HG02884 (cell line): ENCODE results near the gene UBALD2.
"Not testable (repeated sequence)": the region's sequence is repeated elsewhere in the genome, so short reads cannot be mapped to it uniquely, and the experiment has no call there.

Source experiments
- ATAC-seq: cut with Tn5 transposase; IDR thresholded peaks from one replicate; pipeline ENCODE4 v1.9.1; 2021; ENCODE audit warnings: mild to moderate bottlenecking, moderate library complexity; ENCODE audit not compliant: unreplicated experiment

UBALD2 gene

DNA sequence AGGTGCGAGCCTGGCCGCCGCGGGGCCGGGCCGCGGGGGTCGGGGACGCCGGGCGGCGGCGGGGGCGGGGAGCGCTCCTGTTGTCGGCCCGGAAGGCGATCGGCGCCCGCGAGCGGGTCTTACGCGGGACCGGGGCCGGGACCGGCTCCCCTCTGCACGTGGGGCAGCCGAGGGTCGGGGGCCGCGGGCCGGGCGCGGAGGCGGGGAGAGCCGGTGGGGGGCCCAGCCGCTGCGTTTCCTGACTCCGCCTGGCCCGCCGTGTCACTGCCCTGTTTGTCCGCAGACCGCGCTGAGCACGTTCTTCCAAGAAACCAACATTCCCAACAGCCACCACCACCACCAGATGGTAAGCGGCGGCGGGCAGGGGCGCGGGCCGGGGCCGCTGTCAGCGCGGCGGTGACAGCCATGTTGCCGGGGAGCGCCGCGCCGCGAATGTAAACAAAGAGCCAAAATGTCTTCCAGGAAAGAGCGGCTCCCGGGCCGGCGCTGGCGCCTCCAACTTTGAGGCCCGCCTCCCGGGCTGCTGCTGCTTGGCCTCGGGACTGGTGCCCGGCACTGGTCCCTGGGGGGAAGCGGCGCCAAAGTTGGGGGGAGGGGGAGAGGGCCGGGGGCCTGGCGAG is 586 bp downstream of the UBALD2 start:
- no peak for ATAC-seq

GRCh38 chr17:76266244-76266938 is 1.2 kb downstream of the UBALD2 start:
- ATAC-seq, result no peak

GRCh38 chr17:76267051-76267576 is 2.0 kb downstream of the UBALD2 start:
- no peak for ATAC-seq

DNA sequence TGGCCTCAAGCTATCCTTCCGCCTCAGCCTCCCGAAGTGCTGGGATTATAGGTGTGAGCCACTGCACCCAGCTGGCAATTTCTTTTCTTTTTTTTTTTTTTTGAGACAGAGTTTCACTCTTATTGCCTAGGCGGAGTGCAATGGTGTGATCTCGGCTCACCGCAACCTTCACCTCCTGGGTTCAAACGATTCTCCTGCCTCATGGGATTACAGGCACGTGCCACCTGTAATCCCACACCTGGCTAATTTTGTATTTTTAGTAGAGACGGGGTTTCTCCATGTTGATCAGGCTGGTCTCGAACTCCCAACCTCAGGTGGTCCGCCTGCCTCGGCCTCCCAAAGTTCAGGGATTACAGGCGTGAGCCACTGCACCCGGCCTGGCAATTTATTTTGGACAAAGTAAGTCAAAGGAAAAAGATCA is 2.4 kb downstream of the UBALD2 start:
- not testable (repeated sequence) for ATAC-seq

- ATAC-seq, result no peak
Observed at GRCh38 chr17:76268015-76268749, 3.0 kb downstream of the UBALD2 start.

GRCh38 chr17:76268991-76269981 is 4.1 kb downstream of the UBALD2 start:
- ATAC-seq, result no peak

GRCh38 chr17:76270127-76270592 is 5.0 kb downstream of the UBALD2 start:
- ATAC-seq, result no peak

DNA sequence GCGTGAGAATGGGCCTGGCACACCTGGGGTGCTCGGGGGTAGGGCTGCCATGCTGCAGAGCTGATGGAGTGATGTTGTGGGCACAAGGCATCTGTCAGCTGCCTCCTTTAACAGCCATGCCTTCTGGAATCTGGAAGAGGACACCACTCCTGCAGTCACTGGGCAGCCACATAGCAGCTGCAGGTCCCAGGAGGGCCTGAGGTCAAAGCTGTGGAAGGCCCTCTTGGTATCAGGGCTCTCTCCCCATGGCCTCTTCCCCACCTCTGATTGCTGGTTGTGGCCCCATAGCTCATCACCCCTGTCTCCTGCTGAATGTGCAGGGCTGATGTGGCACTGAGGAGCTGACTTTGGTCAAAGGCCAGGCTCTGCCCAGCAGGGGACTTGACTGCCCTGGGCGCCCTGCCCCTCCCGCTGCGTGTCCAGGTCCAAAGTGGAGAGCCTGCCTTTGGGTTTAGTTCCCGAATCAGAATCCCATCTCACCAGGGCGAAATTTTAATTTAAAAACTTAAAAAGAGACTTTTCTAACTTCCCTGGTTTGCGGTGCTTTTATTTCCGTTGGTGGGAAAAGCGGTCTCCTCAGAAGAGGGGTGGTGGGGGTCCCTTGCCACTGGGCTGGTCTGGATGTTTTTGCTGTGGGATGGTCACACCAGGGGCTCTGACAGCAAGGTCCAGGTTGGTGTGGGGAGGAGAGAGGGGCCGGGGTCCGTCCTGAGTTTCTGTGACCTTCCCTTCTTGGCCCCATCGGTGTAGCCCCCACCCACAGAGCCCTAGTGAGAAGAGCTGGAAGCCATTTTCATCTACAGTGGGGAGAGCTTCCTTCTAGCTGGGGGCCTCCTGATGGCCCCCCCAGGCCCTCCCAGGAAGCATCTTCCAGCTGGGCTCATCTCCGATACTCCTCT is 5.9 kb downstream of the UBALD2 start:
- no peak for ATAC-seq

GRCh38 chr17:76271669-76272540 is 6.8 kb downstream of the UBALD2 start:
- peak; percentile 52 for ATAC-seq

GRCh38 chr17:76272541-76273444 is 7.6 kb downstream of the UBALD2 start:
- peak; percentile 10 for ATAC-seq

- no peak for ATAC-seq
Observed at GRCh38 chr17:76273445-76274111, 8.4 kb downstream of the UBALD2 start.

- ATAC-seq, result no peak
Observed at GRCh38 chr17:76274112-76274956, 9.2 kb downstream of the UBALD2 start.

DNA sequence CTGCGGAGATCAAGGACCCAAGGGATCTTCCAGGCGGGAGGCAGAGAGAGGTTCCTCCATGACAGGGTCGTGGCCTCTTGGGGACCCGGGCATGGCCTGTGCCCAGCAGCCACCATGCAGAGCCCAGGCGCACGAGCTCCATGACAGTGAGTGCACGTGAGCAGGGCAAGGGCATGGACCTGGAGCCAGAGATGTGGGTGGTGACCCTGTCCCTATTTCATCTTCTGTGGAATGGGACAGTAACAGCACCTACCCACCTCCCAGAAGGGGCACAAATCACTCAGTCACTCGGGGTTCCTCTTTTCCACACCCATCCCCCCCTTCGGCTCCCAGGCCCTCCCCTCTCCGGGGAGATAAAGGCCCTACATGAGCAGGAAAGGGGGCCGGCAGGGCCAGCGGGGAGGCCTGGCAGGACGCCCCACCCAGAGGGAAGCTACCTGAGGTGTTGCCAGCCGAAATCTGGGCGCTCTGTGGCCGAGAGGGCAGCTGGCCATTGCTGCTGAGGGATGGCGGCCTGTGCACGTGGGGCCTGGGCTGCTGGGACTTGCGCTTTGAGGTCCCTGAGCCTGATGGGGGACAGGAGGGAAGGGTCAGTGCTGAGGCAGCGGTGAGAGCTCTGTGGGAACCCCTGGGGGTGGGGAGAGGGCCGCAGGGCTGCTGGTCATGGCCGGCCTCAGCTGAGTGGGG is 10.4 kb downstream of the UBALD2 start:
- ATAC-seq, result no peak

GRCh38 chr17:76276069-76276431 is 10.9 kb downstream of the UBALD2 start:
- no peak for ATAC-seq
